HS-27A (cell line): ENCODE measurements around the gene PLIN4.

Experiments
- DNase-seq: peaks from one replicate; pipeline ENCODE4 v3.0.0-alpha.2; 2012; ENCODE audit warnings: low read depth, missing footprints

PLIN4 gene

GRCh38 chr19:4455719-4456475 lies 62.4 kb downstream of the PLIN4 start:
- DNase-seq: no peak

GRCh38 chr19:4454747-4455718 lies 63.3 kb downstream of the PLIN4 start:
- DNase-seq: no peak

DNA sequence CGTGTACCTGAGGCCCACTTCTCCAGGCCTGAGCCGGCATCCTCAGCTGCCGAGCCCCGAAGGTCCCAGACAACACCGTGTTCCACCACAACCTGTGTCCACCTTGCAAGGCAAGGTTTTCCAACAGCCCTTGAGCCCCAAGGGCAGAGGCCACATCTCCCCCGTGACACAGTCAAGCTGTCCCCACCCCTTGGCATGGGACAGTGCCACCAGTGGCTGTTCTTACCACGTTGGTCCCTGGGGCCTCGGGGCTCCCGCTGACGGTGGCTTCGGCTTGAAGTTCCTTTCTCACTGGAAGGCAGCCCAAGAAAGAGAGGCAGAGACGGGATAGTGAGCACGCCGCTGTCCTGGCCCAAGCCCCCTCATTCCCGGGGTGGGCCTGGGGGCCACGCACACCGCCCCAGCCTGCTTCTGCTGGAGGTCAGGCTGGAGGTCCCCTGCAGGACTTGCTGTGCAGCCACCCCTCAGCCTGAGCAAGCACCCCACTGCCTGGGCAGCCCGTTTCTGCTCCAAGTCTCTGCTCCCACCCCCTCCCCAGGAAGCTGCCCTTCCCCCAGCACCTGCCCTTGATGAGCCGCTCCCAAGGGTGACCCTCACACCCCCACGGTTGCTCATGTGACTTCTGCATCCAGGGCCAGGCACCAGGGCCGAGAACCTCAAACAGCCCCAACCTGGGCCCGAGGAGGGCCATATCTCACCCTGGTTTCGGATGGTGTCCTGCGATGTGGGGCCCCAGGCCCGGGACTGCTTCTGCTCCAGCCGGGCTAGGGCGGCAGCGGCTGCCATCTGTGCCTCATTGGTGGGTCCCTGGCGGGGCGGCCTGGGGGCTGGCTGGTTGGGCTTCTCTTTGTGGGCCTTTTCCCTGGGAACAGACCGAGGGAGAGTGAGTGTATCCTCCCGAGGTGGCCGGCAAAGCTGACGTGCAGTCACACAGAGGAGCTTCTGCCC lies 64.8 kb downstream of the PLIN4 start:
- DNase-seq: no peak

GRCh38 chr19:4452230-4452990 lies 65.9 kb downstream of the PLIN4 start:
- no peak for DNase-seq
